GM12878 (cell line): ENCODE results near the gene LPAR3. TPM values are rescaled to one million over a fixed set of nuclear protein-coding genes. Genes with fewer than 3 reads are reported as not detected.

ENCODE experiments used
- ATAC-seq: fragments of 200-7000 bp; cut with Tn5 transposase; 3 replicates; pipeline ENCODE4 v1.9.1; 2020; ENCODE audit warnings: mild to moderate bottlenecking, moderate library complexity
- BruUV-seq: library from RNA; stranded (reverse); fragments of 400-500 nt; replicated peaks from 2 replicates; lab custom pipeline; 2021; lab: Mats Ljungman, UMichigan
- CTCF ChIA-PET: fragments of 300-600 bp; sonication (Branson Sonifier 250); formaldehyde crosslinking; extraction: SDS; loops from one replicate; lab custom pipeline; 2021; ENCODE audit warnings: inconsistent platforms; lab: Yijun Ruan, JAX
- POLR2A ChIA-PET: fragments of 350-600 bp; formaldehyde crosslinking; extraction: SDS; loops from one replicate; lab custom pipeline; 2021; ENCODE audit warnings: inconsistent platforms; lab: Charles Lee
- RAD21 ChIA-PET: fragments of 300-600 bp; sonication (Branson Sonifier 250); formaldehyde crosslinking; loops from one replicate; lab custom pipeline; 2023; ENCODE audit warnings: antibody characterized with exemption; ENCODE audit not compliant: unreplicated experiment; lab: Charles Lee
- SMC1A ChIA-PET: fragments of 300-600 bp; sonication (Branson Sonifier 250); formaldehyde crosslinking; loops from one replicate; lab custom pipeline; 2023; ENCODE audit not compliant: unreplicated experiment, uncharacterized antibody; lab: Charles Lee
- DNase-seq: peaks from one replicate; pipeline ENCODE4 v3.0.0-alpha.2; 2011; ENCODE audit warnings: low read depth, low spot score
- FAIRE-seq: peaks from 3 replicates; lab custom pipeline; 2011; peaks lifted over from hg19 to GRCh38; lab: Jason Lieb, UNC
- H2AFZ ChIP-seq: 2 replicates; pipeline ENCODE4 v1.6.0; 2011; ENCODE audit warnings: low read depth, low read length, control low read depth; ENCODE audit not compliant: control insufficient read depth
- H3K27ac ChIP-seq: 2 replicates; pipeline ENCODE4 v1.5.1; 2011; ENCODE audit warnings: control low read depth; ENCODE audit not compliant: control insufficient read depth, insufficient read depth
- H3K27me3 ChIP-seq, 2 experiments: replicated peaks in 1 of 2; 2 replicates each; pipeline versions ENCODE4 v1.6.0 to v1.6.1; 2011; ENCODE audit warnings: low read length in 1 of 2; ENCODE audit not compliant: control insufficient read depth in 2 of 2, insufficient read depth in 2 of 2
- H3K36me3 ChIP-seq, 2 experiments: 2 replicates each; pipeline ENCODE4 v1.5.1; 2011; ENCODE audit warnings: low read length in 1 of 2; ENCODE audit not compliant: control insufficient read depth in 2 of 2, insufficient read depth in 2 of 2
- H3K4me1 ChIP-seq: 2 replicates; pipeline ENCODE4 v1.6.1; 2011; ENCODE audit warnings: mild to moderate bottlenecking, low read length, moderate library complexity, mixed read lengths; ENCODE audit not compliant: control insufficient read depth, insufficient read depth
- H3K4me2 ChIP-seq: 2 replicates; pipeline ENCODE4 v1.6.0; 2011; ENCODE audit warnings: control low read depth; ENCODE audit not compliant: control insufficient read depth, insufficient read depth
- H3K4me3 ChIP-seq: fragments of 200-600 bp; sonication (generic); 2 replicates; pipeline ENCODE4 v1.5.1; 2016
- H3K79me2 ChIP-seq: 2 replicates; pipeline ENCODE4 v1.6.0; 2011; ENCODE audit warnings: low read length; ENCODE audit not compliant: control insufficient read depth, insufficient read depth
- H3K9ac ChIP-seq: 2 replicates; pipeline ENCODE4 v1.8.0; 2011; ENCODE audit warnings: low read length, control low read depth, mixed read lengths; ENCODE audit not compliant: control insufficient read depth, insufficient read depth
- H3K9me3 ChIP-seq: replicated peaks from 3 replicates; pipeline ENCODE4 v1.5.1; 2011; ENCODE audit warnings: mild to moderate bottlenecking, low read length; ENCODE audit not compliant: control insufficient read depth, insufficient read depth
- H4K20me1 ChIP-seq: 2 replicates; pipeline ENCODE4 v1.6.0; 2011; ENCODE audit not compliant: control insufficient read depth, insufficient read depth
- CBFB ChIP-seq: IDR thresholded peaks from 2 replicates; pipeline ENCODE4 v1.6.1; 2016; ENCODE audit warnings: antibody characterized with exemption, low read depth
- EED ChIP-seq: sonication (generic); IDR thresholded peaks from 2 replicates; pipeline ENCODE4 v1.6.1; 2016; ENCODE audit warnings: antibody characterized with exemption, low read depth
- NRF1 ChIP-seq: conservative IDR thresholded peaks from 2 replicates; pipeline ENCODE4 v1.6.1; 2011; ENCODE audit warnings: mild to moderate bottlenecking, low read depth, low read length, improper control_type of control experiment
- RELA ChIP-seq: fragments of 450-650 bp; IDR thresholded peaks from 2 replicates; pipeline ENCODE4 v1.8.0; 2014; ENCODE audit warnings: borderline replicate concordance; ENCODE audit not compliant: partially characterized antibody
- SUZ12 ChIP-seq: fragments of 200-600 bp; sonication (generic); IDR thresholded peaks from one replicate; pipeline ENCODE4 v1.6.1; 2018; ENCODE audit warnings: antibody characterized with exemption, mild to moderate bottlenecking; ENCODE audit not compliant: unreplicated experiment
- TCF12 ChIP-seq: IDR thresholded peaks from 2 replicates; pipeline ENCODE4 v1.6.1; 2011; ENCODE audit warnings: low read depth, mild to moderate bottlenecking, low read length
- ZNF384 ChIP-seq: IDR thresholded peaks from 2 replicates; pipeline ENCODE4 v1.6.1; 2012; ENCODE audit warnings: low read depth, mild to moderate bottlenecking, low read length, improper control_type of control experiment, borderline replicate concordance
- WGBS: methylation state at CpG from one replicate; pipeline ENCODE4 v1.1.6; 2016; ENCODE audit warnings: low lambda C conversion rate; ENCODE audit not compliant: insufficient replicate concordance, insufficient coverage; ENCODE audit errors: missing lambda C conversion rate; 5-methylcytosine and 5-hydroxymethylcytosine counted together
- in situ Hi-C: fragments of 300-500 bp; cut with MboI; formaldehyde crosslinking; loops from 9 replicates; pipeline ENCODE4 v1.14.3; 2018; ENCODE audit warnings: mixed read lengths
- intact Hi-C: fragments of 100-400 bp; cut with micrococcal nuclease; formaldehyde crosslinking; loops from one replicate; pipeline ENCODE4 v1.14.2; 2022; ENCODE audit not compliant: unreplicated experiment
- polyA plus RNA-seq, 11 experiments: library from polyadenylated mRNA; depleted of rRNA in 4 of 11; unstranded in 6 of 11; stranded (reverse) in 5 of 11; fragments of >200 nt; fragmentation: Nextera tagmentation in 4 of 11; fragmentation: Illumina TruSeq in 1 of 11; extraction: Ambion mirVana in 4 of 11; extraction: Trizol in 1 of 11; gene quantifications; 1 replicate in 1 of 11; 2 replicates in 10 of 11; pipeline versions ENCODE4 v1.2.1 to v1.2.3, GENCODE V29; 2011 to 2016; ENCODE audit warnings: inconsistent platforms in 2 of 11, missing spikeins in 2 of 11, low read depth in 1 of 11
- total RNA-seq, 4 experiments: library from RNA; depleted of rRNA in 3 of 4; stranded (reverse); fragments of >200 nt in 3 of 4; fragmentation: Illumina TruSeq in 1 of 4; extraction: Trizol in 1 of 4; gene quantifications; 2 replicates each; pipeline versions ENCODE4 v1.2.1 to v1.2.3, GENCODE V29; 2013 to 2021
- TF ChIP-seq, protein P1 (sequence below): IDR thresholded peaks from 2 replicates; pipeline ENCODE4 v1.6.1; 2012; ENCODE audit warnings: mild to moderate bottlenecking, low read depth, low read length

The LPAR3 gene
- total and polyA plus RNA-seq, 10 of the 15 experiments (the other 5 are each of a cell fraction or from before 2014, with no cell fraction given) = 0.03 to 0.31 (median 0.09) TPM; not detected in 3

DNA sequence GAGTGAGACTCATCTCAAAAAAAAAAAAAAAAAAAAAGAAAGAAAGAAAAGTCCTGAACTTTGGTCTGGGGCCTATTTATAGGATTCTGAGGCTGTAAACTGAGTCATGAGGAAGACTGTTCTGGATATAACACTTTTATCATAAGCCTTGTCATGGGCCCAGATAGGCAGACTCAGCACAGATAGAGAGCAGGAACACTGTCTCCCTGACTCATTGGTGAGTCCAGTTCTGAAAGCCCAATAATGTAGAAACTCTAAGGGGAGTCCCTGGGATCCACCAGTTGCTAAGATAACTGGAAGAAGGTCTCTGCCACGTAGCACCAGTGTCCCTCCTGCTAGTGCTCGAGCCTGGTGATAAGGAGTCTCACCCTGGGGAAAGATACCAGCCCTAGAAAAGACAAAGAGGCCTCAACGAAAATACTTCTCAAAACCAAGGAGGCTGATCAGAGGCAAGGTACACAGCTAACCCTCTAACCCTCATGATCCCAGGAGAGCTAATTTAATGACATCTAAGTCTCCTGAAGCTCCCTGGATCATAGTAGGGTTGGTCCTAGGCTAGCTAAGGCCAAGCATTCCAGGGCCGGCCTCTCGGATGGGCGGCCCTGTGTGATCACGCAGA is 43.5 kb downstream of the LPAR3 start:
- in situ Hi-C loops = no loop called here

More for the DNA sequence above, 43.5 kb downstream of the LPAR3 start:
- SMC1A ChIA-PET = interaction anchor here (1.3 kb wide), 1 partner anchor 11 kb away, joined by 4 read pairs; no protein-coding TSS in a partner anchor
- no peaks in the 10 kb centered on the region for H4K20me1 ChIP-seq
- DNase-seq (no peak), ATAC-seq (no peak), FAIRE-seq (no peak)
- 48% methylated on average over 7 of the region's 7 CpGs for WGBS
- no TSS peak for BruUV-seq
- intact Hi-C loops = no loop called here
- no peak overlapping the region for H3K27ac ChIP-seq
- no peak overlapping the region for H3K4me2 ChIP-seq
- POLR2A ChIA-PET = no interaction called here
- H3K4me3 ChIP-seq = no peak overlapping the region
- RAD21 ChIA-PET = no interaction called here
- no peaks in the 10 kb centered on the region for H3K36me3 ChIP-seq
- H3K9me3 ChIP-seq = no peaks in the 10 kb centered on the region
- H2AFZ ChIP-seq = no peak overlapping the region
- no peak for TF ChIP-seq SUZ12
- no peak for TF ChIP-seq ZNF384
- TF ChIP-seq NRF1 = no peak
- no peak for TF ChIP-seq EED
- no peak for TF ChIP-seq RELA
- TF ChIP-seq, protein P1, sequence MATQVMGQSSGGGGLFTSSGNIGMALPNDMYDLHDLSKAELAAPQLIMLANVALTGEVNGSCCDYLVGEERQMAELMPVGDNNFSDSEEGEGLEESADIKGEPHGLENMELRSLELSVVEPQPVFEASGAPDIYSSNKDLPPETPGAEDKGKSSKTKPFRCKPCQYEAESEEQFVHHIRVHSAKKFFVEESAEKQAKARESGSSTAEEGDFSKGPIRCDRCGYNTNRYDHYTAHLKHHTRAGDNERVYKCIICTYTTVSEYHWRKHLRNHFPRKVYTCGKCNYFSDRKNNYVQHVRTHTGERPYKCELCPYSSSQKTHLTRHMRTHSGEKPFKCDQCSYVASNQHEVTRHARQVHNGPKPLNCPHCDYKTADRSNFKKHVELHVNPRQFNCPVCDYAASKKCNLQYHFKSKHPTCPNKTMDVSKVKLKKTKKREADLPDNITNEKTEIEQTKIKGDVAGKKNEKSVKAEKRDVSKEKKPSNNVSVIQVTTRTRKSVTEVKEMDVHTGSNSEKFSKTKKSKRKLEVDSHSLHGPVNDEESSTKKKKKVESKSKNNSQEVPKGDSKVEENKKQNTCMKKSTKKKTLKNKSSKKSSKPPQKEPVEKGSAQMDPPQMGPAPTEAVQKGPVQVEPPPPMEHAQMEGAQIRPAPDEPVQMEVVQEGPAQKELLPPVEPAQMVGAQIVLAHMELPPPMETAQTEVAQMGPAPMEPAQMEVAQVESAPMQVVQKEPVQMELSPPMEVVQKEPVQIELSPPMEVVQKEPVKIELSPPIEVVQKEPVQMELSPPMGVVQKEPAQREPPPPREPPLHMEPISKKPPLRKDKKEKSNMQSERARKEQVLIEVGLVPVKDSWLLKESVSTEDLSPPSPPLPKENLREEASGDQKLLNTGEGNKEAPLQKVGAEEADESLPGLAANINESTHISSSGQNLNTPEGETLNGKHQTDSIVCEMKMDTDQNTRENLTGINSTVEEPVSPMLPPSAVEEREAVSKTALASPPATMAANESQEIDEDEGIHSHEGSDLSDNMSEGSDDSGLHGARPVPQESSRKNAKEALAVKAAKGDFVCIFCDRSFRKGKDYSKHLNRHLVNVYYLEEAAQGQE = no peak
- TF ChIP-seq TCF12 = no peak
- TF ChIP-seq CBFB = no peak
- no peaks in the 10 kb centered on the region for H3K27me3 ChIP-seq
- CTCF ChIA-PET = interaction anchor here (0.7 kb wide), 1 partner anchor 172 kb away, joined by 3 read pairs; no protein-coding TSS in a partner anchor
- peaks cover 5% of the 10 kb centered on the region for H3K4me1 ChIP-seq
- H3K79me2 ChIP-seq = no peaks in the 10 kb centered on the region
- H3K9ac ChIP-seq = no peak overlapping the region
